Brain pericyte (primary cell): ENCODE data around the gene NFAT5.
"Not testable (repeated sequence)": the region's sequence is repeated elsewhere in the genome, so short reads cannot be mapped to it uniquely, and the experiment has no call there.

ENCODE experiments used
- DNase-seq: peaks from one replicate; pipeline ENCODE4 v3.0.0-alpha.2; 2012; ENCODE audit warnings: low read depth, low spot score

The NFAT5 gene

GRCh38 chr16:69565671-69566239, at the start of gene NFAT5:
TSS of gene NFAT5 (plus strand) at chr16:69565966. CDS start at chr16:69566302, 336 bp downstream.
- peak; percentile 49 for DNase-seq

GRCh38 chr16:69517914-69518313, 47.9 kb upstream of the NFAT5 start:
- not testable (repeated sequence) for DNase-seq

GRCh38 chr16:69520413-69520799, 45.4 kb upstream of the NFAT5 start:
- no peak for DNase-seq

GRCh38 chr16:69520800-69521602, 44.8 kb upstream of the NFAT5 start:
- no peak for DNase-seq

- DNase-seq = no peak
These were observed 43.7 kb upstream of the NFAT5 start for GRCh38 chr16:69522041-69522578.

- no peak for DNase-seq
These were observed 42.9 kb upstream of the NFAT5 start for GRCh38 chr16:69522732-69523404.

- DNase-seq = no peak
These were observed 42.0 kb upstream of the NFAT5 start for GRCh38 chr16:69523566-69524305.

GRCh38 chr16:69526831-69527655, 38.7 kb upstream of the NFAT5 start:
- DNase-seq = no peak

GRCh38 chr16:69531988-69532387, 33.8 kb upstream of the NFAT5 start:
- no peak for DNase-seq

- no peak for DNase-seq
These were observed 32.9 kb upstream of the NFAT5 start for GRCh38 chr16:69532641-69533455.

- DNase-seq = no peak
These were observed 31.0 kb upstream of the NFAT5 start for GRCh38 chr16:69534720-69535119.

- DNase-seq = no peak
These were observed 30.4 kb upstream of the NFAT5 start for GRCh38 chr16:69535123-69536050.

GRCh38 chr16:69537706-69538080, 28.1 kb upstream of the NFAT5 start:
- no peak for DNase-seq

GRCh38 chr16:69538808-69539207, 27.0 kb upstream of the NFAT5 start:
- no peak for DNase-seq

GRCh38 chr16:69542974-69543373, 22.8 kb upstream of the NFAT5 start:
- no peak for DNase-seq

GRCh38 chr16:69544088-69544487, 21.7 kb upstream of the NFAT5 start:
- DNase-seq = no peak

- not testable (repeated sequence) for DNase-seq
These were observed 19.1 kb upstream of the NFAT5 start for GRCh38 chr16:69546663-69547062.

- DNase-seq = no peak
These were observed 12.4 kb upstream of the NFAT5 start for GRCh38 chr16:69553332-69553731.

- no peak for DNase-seq
These were observed 11.3 kb upstream of the NFAT5 start for GRCh38 chr16:69554495-69554894.
